EH (cell line): Measurements from ENCODE around the gene SMAD3.

Source experiments
- DNase-seq: peaks from one replicate; pipeline ENCODE4 v3.0.0-alpha.2; 2015; ENCODE audit warnings: low read depth

SMAD3 gene

GRCh38 chr15:67199881-67200763 lies 134.7 kb downstream of the SMAD3 start:
- DNase-seq: peak; percentile 60

GRCh38 chr15:67201136-67201535 lies 135.7 kb downstream of the SMAD3 start:
- peak; percentile 52 for DNase-seq

DNA sequence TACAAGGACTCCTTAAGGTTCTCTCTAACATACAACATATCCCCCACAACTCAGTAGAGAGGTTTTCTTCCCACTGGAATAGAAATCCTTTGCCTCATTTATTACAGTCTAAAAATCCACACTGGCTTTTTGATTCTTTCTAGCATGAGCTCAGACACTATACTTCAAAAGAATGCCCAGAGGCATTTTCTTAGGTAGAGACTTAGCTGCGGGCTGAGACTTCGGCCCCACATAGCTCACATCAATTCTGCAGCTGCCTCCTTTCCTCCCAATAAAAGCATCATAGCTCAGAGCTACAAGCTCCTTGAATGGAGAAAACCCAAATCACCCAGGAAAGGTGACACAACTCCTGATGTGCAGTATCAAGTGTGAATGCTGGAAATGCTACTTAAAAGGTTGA lies 136.7 kb downstream of the SMAD3 start:
- no peak for DNase-seq

- DNase-seq: no peak
Observed at GRCh38 chr15:67202991-67203390, 137.6 kb downstream of the SMAD3 start.

- no peak for DNase-seq
Observed at GRCh38 chr15:67207555-67208207, 142.3 kb downstream of the SMAD3 start.

DNA sequence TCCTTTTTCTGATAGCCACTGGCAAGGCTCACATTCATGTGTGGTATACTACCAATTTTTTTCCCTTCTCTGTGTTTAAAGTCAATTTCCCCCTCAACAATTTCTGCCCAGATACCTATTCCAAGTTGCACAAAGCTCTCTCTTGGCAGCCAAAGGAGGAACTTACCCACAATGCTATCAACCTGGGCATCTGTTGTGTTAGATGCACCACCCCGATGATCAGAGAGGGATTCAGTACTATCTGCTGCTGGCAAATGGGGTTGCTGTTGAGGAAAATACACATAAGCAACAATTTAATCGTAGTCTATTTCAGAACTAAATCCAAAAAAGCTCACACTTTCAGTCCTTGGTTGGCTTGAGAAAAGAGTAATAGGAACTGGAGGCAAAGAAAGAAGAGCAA lies 143.0 kb downstream of the SMAD3 start:
- DNase-seq: no peak

DNA sequence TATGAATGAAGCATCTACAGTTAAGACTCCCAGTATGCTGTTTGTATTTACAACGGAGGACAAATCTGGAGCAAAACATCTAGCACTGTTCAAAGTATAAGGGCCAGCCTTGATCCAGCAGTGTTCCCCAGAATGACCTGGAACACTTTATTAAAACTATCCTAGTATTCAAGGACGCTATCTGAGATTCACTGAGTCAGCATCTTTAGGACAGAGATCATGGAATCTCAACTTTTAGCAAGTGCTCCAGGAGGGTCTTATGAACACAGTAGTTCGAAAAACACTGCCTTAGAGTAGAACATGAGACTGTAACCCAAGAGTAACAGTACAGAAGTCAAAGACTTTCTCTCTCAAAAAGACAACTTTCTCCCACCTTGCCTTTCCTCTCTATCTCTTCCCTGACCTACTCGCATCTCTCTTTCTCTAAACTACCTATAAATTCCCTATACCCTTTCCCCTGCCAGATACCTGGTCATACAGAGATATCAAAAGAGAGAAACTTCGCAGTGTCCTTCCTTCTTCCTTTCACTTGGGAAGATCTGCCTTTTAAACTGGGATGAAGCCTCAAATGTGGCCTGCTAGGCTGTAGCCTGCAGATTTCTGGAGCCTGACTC lies 145.3 kb downstream of the SMAD3 start:
- no peak for DNase-seq

DNA sequence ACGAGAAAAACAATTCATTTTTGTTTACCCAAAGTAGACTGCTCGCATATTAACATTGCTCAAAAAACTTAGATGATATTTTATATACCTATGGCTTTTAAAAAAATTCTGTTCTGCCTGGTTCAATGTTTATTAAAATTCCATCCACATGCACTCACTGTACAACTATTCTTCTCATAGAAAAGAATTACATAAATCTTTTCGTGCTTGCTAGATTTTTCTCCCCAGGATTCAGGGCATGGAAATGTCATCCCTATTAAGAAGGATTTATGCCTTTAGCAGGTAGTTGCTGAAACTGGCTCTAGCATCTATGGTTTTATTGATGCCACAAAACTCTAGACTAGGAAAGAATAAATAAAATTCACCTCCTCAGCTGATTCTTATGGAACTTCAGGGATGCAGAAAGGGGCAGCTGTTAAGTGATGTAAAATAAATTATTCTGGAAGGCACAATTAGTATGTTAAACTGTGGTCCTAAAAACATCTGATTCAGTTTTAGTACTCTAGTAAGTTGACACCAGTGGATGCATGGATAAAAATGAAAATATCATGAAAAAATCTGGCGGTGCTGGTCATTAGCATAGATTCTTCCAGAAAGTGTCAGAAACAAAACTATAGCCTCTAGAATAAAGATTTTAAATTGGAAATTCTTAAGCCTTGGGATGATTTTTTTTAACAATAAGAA lies 147.4 kb downstream of the SMAD3 start:
- no peak for DNase-seq

GRCh38 chr15:67215102-67215501 lies 149.7 kb downstream of the SMAD3 start:
- no peak for DNase-seq

DNA sequence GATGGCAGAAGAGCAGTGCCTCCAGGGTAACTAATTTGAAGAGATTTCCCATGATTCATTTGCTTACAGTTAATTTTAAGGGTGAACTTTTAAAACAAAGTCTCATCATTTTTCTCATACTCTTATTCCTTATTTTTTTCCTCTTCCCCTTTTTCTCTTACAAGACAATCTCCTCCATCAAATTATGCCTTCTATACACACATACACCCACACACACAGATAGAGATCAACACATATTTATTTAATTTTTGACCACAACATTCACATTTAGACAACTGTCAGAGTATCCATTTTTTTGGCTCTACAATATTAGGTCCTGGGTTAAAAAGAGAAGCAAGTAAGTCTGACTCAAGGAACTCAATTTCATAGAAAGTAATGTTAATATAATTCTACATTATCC lies 151.5 kb downstream of the SMAD3 start:
- DNase-seq: peak; percentile 26

- no peak for DNase-seq
Observed at GRCh38 chr15:67218428-67218827, 153.0 kb downstream of the SMAD3 start.

GRCh38 chr15:67219288-67219687 lies 153.9 kb downstream of the SMAD3 start:
- no peak for DNase-seq

GRCh38 chr15:67224889-67225288 lies 159.5 kb downstream of the SMAD3 start:
- DNase-seq: no peak

DNA sequence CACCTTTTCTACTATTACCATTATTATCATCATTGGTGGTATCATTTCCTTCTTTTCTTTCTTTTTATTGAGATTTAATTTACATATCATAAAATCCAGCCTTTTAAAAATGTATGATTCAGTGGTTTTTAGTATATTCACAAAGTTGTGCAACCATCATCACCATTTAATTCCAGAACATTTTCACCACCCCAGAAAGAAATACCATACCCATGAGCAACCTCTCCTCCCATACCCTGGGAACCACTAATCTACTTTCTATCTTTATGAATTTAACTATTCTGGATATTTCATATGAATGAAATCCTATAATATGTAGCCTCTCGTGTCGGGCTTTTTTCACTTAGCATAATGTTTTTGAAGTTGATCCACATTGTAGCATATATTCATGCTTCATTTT lies 159.9 kb downstream of the SMAD3 start:
- DNase-seq: peak; percentile 88

DNA sequence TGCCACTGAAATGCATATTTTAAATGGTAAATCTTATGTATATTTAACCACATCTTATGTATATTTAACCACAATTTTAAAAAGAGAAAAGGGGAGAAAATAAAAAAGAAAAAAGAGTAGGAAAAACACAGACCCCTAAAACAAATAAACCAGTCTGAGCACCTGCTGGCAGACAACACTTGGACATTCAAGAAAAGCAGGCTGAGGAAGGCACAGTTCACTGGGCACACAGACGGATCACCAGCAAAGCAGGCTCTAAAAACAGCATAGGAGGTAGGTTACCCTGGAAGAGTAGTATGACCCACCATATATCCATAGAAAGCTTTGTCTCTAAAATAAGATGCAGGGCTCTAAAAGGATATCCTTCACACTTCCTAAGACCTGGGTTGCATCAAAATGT lies 162.0 kb downstream of the SMAD3 start:
- no peak for DNase-seq

- no peak for DNase-seq
Observed at GRCh38 chr15:67227846-67228245, 162.4 kb downstream of the SMAD3 start.

GRCh38 chr15:67228286-67228685 lies 162.9 kb downstream of the SMAD3 start:
- peak; percentile 34 for DNase-seq

DNA sequence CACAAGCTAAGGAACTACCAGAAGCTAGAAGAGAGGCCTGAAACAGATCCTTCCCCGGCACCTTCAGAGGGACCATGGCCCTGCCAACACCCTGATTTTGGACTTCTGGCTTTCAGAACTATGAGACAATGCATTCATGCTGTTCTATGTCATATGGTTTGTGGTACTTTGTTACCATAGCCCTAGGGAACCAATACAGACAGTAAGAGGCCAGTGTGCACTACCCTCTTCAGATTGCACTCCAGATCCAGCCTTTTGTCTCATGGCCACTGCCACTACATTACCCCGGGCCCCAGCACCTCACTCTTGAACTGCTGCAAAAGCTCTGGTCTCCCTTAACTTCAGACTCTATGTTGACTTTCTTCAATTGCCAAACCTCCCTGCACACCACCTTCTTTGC lies 165.1 kb downstream of the SMAD3 start:
- DNase-seq: no peak

- no peak for DNase-seq
Observed at GRCh38 chr15:67232591-67232990, 167.2 kb downstream of the SMAD3 start.

DNA sequence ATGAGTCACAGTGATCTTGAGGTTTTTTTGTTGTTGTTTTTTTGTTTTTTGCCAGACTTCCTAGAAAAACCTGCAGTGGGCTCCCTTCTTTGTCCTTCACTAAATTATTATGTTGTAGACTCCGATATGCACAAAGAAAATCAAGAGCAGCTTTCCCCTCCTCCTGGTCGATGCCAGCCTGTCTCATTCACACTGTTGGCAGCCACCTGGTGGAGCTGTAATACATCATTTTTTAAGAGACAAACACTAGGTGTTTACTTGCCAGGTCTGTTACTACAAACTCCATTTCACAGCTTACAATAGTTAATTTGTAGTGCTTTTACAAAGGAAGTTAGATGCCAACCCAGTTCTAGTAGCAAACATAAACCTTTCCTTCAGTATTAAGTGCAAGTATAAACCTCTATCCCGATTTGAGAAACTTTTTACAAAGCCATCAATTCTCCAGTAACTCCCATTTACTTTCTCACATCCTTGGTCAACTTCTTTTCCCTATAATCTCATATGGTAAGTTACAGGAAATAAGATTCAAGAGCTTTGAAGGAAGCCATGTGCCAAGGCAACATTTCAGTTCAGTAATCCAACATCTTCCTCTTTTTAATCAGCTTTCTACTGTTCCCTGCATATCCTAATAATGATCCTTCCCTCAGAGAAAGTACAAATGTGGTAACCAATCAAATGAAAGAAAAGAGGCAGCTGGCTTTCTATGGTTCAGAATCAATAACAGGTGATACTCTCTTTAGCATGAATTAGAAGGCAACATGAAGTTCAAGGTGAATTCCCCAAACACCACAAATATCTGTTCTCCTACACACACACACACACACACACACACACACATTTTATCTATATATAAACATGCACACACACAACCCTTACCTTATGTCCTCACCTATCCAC lies 175.1 kb downstream of the SMAD3 start:
- DNase-seq: no peak

GRCh38 chr15:67241132-67241855 lies 175.9 kb downstream of the SMAD3 start:
- DNase-seq: peak; percentile 22
